Osteoblast (primary cell): ENCODE measurements around the gene DSG3. TPM values are rescaled to one million over a fixed set of nuclear protein-coding genes. Genes with fewer than 3 reads are reported as not detected.

Experiments
- DNase-seq: peaks from one replicate; pipeline ENCODE4 v3.0.0; 2011; ENCODE audit warnings: low spot score, mixed read lengths; ENCODE audit not compliant: insufficient read length; ENCODE audit errors: missing footprints
- H2AFZ ChIP-seq: 2 replicates; pipeline ENCODE4 v1.6.0; 2011; ENCODE audit warnings: mild to moderate bottlenecking, low read length
- H3K27ac ChIP-seq: 2 replicates; pipeline ENCODE4 v1.5.1; 2011; ENCODE audit warnings: mild to moderate bottlenecking, low read depth, low read length, moderate library complexity
- H3K27me3 ChIP-seq: 2 replicates; pipeline ENCODE4 v1.6.0; 2012; ENCODE audit warnings: mild to moderate bottlenecking, control low read depth, inconsistent platforms, low read length, moderate library complexity; ENCODE audit not compliant: insufficient read depth
- H3K36me3 ChIP-seq: 2 replicates; pipeline ENCODE4 v1.5.1; 2011; ENCODE audit warnings: mild to moderate bottlenecking, low read length, control low read depth, moderate library complexity; ENCODE audit not compliant: insufficient read depth
- H3K4me1 ChIP-seq: 2 replicates; pipeline ENCODE4 v1.5.1; 2011; ENCODE audit warnings: mild to moderate bottlenecking, low read length, control low read depth, moderate library complexity; ENCODE audit not compliant: insufficient read depth
- H3K4me2 ChIP-seq: 2 replicates; pipeline ENCODE4 v1.6.0; 2011; ENCODE audit warnings: mild to moderate bottlenecking, low read length; ENCODE audit not compliant: insufficient read depth
- H3K4me3 ChIP-seq: fragments of 200-600 bp; sonication (generic); 3 replicates; pipeline ENCODE4 v1.5.1; 2012; ENCODE audit warnings: mild to moderate bottlenecking, low read length, inconsistent platforms; ENCODE audit not compliant: insufficient read depth
- H3K79me2 ChIP-seq: 2 replicates; pipeline ENCODE4 v1.6.0; 2012; ENCODE audit warnings: mild to moderate bottlenecking, low read length, control low read depth, inconsistent platforms; ENCODE audit not compliant: insufficient read depth
- H3K9me3 ChIP-seq: 2 replicates; pipeline ENCODE4 v1.5.1; 2011; ENCODE audit warnings: low read depth, low read length, control low read depth
- H4K20me1 ChIP-seq: 2 replicates; pipeline ENCODE4 v1.6.0; 2012; ENCODE audit warnings: mild to moderate bottlenecking, low read length, control low read depth; ENCODE audit not compliant: insufficient read depth
- CTCF ChIP-seq: IDR thresholded peaks from 2 replicates; pipeline ENCODE4 v1.5.1; 2011; ENCODE audit warnings: mild to moderate bottlenecking, low read depth, low read length, moderate library complexity; ENCODE audit errors: extremely low read depth
- total RNA-seq: library from RNA; depleted of rRNA; stranded (reverse); fragments of >200 nt; gene quantifications from 2 replicates; pipeline ENCODE4 v1.2.3, GENCODE V29; 2012

DSG3 gene
- total RNA-seq, 1 donor, result 1.4 TPM

GRCh38 chr18:31489311-31489710, 41.8 kb downstream of the DSG3 start:
- DNase-seq, result no peak
- H3K79me2 ChIP-seq, result no peaks in the 10 kb centered on the region

GRCh38 chr18:31490387-31490786, 42.8 kb downstream of the DSG3 start:
- H3K27ac ChIP-seq, result no peak overlapping the region
- no peaks in the 10 kb centered on the region for H3K9me3 ChIP-seq
- H3K4me3 ChIP-seq, result no peak overlapping the region
- H2AFZ ChIP-seq, result no peak overlapping the region
- TF ChIP-seq CTCF, result no peak
- no peaks in the 10 kb centered on the region for H4K20me1 ChIP-seq
- H3K36me3 ChIP-seq, result no peaks in the 10 kb centered on the region
- no peak for DNase-seq
- no peak overlapping the region for H3K4me2 ChIP-seq
- no peaks in the 10 kb centered on the region for H3K79me2 ChIP-seq
- H3K27me3 ChIP-seq, result no peaks in the 10 kb centered on the region
- H3K4me1 ChIP-seq, result no peaks in the 10 kb centered on the region

More at GRCh38 chr18:31489311-31489710, 41.8 kb downstream of the DSG3 start:
- Histone ChIP-seq H3K4me1 (no peaks in the 10 kb centered on the region), H3K36me3 (no peaks in the 10 kb centered on the region), H2AFZ (no peak overlapping the region), H3K9me3 (no peaks in the 10 kb centered on the region), H3K27ac (no peak overlapping the region), H3K4me3 (no peak overlapping the region), H3K4me2 (no peak overlapping the region), H4K20me1 (no peaks in the 10 kb centered on the region), H3K27me3 (no peaks in the 10 kb centered on the region)
- TF ChIP-seq CTCF, result no peak

GRCh38 chr18:31490833-31491232, 43.3 kb downstream of the DSG3 start:
- no peaks in the 10 kb centered on the region for H3K4me1 ChIP-seq
- H3K27ac ChIP-seq, result no peak overlapping the region
- no peak for DNase-seq
- H3K79me2 ChIP-seq, result no peaks in the 10 kb centered on the region
- H3K4me3 ChIP-seq, result no peak overlapping the region
- H3K9me3 ChIP-seq, result no peaks in the 10 kb centered on the region
- H3K4me2 ChIP-seq, result no peak overlapping the region
- H3K27me3 ChIP-seq, result no peaks in the 10 kb centered on the region
- TF ChIP-seq CTCF, result no peak
- H2AFZ ChIP-seq, result no peak overlapping the region
- H4K20me1 ChIP-seq, result no peaks in the 10 kb centered on the region
- H3K36me3 ChIP-seq, result no peaks in the 10 kb centered on the region

- Histone ChIP-seq H3K9me3 (no peaks in the 10 kb centered on the region), H3K4me2 (no peak overlapping the region), H3K36me3 (no peaks in the 10 kb centered on the region), H2AFZ (no peak overlapping the region), H3K27me3 (peaks cover 5% of the 10 kb centered on the region), H4K20me1 (no peaks in the 10 kb centered on the region), H3K4me3 (no peak overlapping the region), H3K27ac (no peak overlapping the region), H3K4me1 (no peaks in the 10 kb centered on the region), H3K79me2 (no peaks in the 10 kb centered on the region)
- no peak for DNase-seq
- no peak for TF ChIP-seq CTCF
Observed at GRCh38 chr18:31491586-31491985, 44.0 kb downstream of the DSG3 start.
